DND-41 (cell line): ENCODE data around the gene SPATA3.

ENCODE experiments used
- ATAC-seq: fragments of 200-7000 bp; cut with Tn5 transposase; 3 replicates; pipeline ENCODE4 v1.9.1; 2021; ENCODE audit warnings: low read depth; ENCODE audit not compliant: insufficient read depth
- DNase-seq: peaks from one replicate; pipeline ENCODE4 v3.0.0-alpha.2; 2020
- H2AFZ ChIP-seq: 2 replicates; pipeline ENCODE4 v1.6.0; 2012; ENCODE audit warnings: low read depth, low read length
- H3K27ac ChIP-seq: 2 replicates; pipeline ENCODE4 v1.5.1; 2012; ENCODE audit warnings: low read length, inconsistent platforms
- H3K27me3 ChIP-seq: fragments of 200-600 bp; sonication (generic); 2 replicates; pipeline ENCODE4 v1.6.0; 2012; ENCODE audit warnings: low read length, mild to moderate bottlenecking, inconsistent platforms; ENCODE audit not compliant: insufficient read depth, poor library complexity
- H3K36me3 ChIP-seq: 2 replicates; pipeline ENCODE4 v1.5.1; 2012; ENCODE audit warnings: low read length, inconsistent platforms; ENCODE audit not compliant: insufficient read depth
- H3K4me1 ChIP-seq: 2 replicates; pipeline ENCODE4 v1.5.1; 2012; ENCODE audit warnings: mild to moderate bottlenecking, low read length; ENCODE audit not compliant: insufficient read depth
- H3K4me2 ChIP-seq: 2 replicates; pipeline ENCODE4 v1.6.0; 2012; ENCODE audit warnings: mild to moderate bottlenecking, moderate library complexity, low read length, inconsistent platforms; ENCODE audit not compliant: insufficient read depth
- H3K4me3 ChIP-seq, 2 experiments: fragments of 200-600 bp in 1 of 2; shearing (Covaris generic) in 1 of 2; 2 replicates each; pipeline ENCODE4 v1.5.1; 2012 to 2016; ENCODE audit warnings: inconsistent platforms in 2 of 2, low read length in 2 of 2, mild to moderate bottlenecking in 2 of 2, low read depth in 1 of 2, moderate library complexity in 1 of 2
- H3K79me2 ChIP-seq: 2 replicates; pipeline ENCODE4 v1.6.0; 2012; ENCODE audit warnings: low read length, inconsistent platforms; ENCODE audit not compliant: insufficient read depth
- H3K9ac ChIP-seq: 2 replicates; pipeline ENCODE4 v1.6.0; 2012; ENCODE audit warnings: low read depth, mild to moderate bottlenecking, inconsistent platforms, low read length, moderate library complexity
- H3K9me3 ChIP-seq: 2 replicates; pipeline ENCODE4 v1.5.1; 2012; ENCODE audit warnings: low read length, moderate library complexity, mild to moderate bottlenecking, inconsistent platforms; ENCODE audit not compliant: insufficient read depth, severe bottlenecking
- H4K20me1 ChIP-seq: 2 replicates; pipeline ENCODE4 v1.6.0; 2012; ENCODE audit warnings: low read length; ENCODE audit not compliant: insufficient read depth
- CTCF ChIP-seq: IDR thresholded peaks from 2 replicates; pipeline ENCODE4 v1.5.1; 2012; ENCODE audit warnings: borderline replicate concordance, low read length, moderate library complexity, mild to moderate bottlenecking; ENCODE audit not compliant: poor library complexity, severe bottlenecking; ENCODE audit errors: extremely low read depth
- EZH2 ChIP-seq: IDR thresholded peaks from 3 replicates; pipeline ENCODE4 v1.6.1; 2012; ENCODE audit warnings: borderline replicate concordance, low read depth, mild to moderate bottlenecking, moderate library complexity, low read length, inconsistent platforms; ENCODE audit not compliant: severe bottlenecking

Gene SPATA3

GRCh38 chr2:231037202-231037730 lies 41.3 kb downstream of the SPATA3 start, which contains the start of gene C2orf72:
C2orf72 (plus strand) TSS chr2:231037523; CDS start chr2:231037566, 43 bp downstream.
- H3K4me3 ChIP-seq, result no peak within 1 kb of the TSS
- H2AFZ ChIP-seq, result no peak within 1 kb of the TSS
- H4K20me1 ChIP-seq, result no peaks in the 10 kb centered on the region
- no peaks in the 10 kb centered on the region for H3K36me3 ChIP-seq
- H3K79me2 ChIP-seq, result no peaks in the 10 kb centered on the region
- H3K27me3 ChIP-seq, result peaks cover 10% of the 10 kb centered on the region
- no peaks in the 10 kb centered on the region for H3K9me3 ChIP-seq
- TF ChIP-seq CTCF (no peak), EZH2 (no peak)
- no peak within 1 kb of the TSS for H3K27ac ChIP-seq
- DNase-seq, result no peak
- no peaks in the 10 kb centered on the region for H3K4me1 ChIP-seq
- H3K9ac ChIP-seq, result no peak within 1 kb of the TSS
- ATAC-seq, result no peak
- H3K4me2 ChIP-seq, result no peak within 1 kb of the TSS

- H3K9ac ChIP-seq, result no peak overlapping the region
- TF ChIP-seq CTCF (no peak), EZH2 (no peak)
- peaks cover 10% of the 10 kb centered on the region for H3K27me3 ChIP-seq
- ATAC-seq (no peak), DNase-seq (no peak)
- no peaks in the 10 kb centered on the region for H3K4me1 ChIP-seq
- H3K36me3 ChIP-seq, result no peaks in the 10 kb centered on the region
- H3K79me2 ChIP-seq, result no peaks in the 10 kb centered on the region
- no peak overlapping the region for H3K4me2 ChIP-seq
- H3K4me3 ChIP-seq, result no peak overlapping the region
- H2AFZ ChIP-seq, result no peak overlapping the region
- no peaks in the 10 kb centered on the region for H4K20me1 ChIP-seq
- H3K27ac ChIP-seq, result no peak overlapping the region
- no peaks in the 10 kb centered on the region for H3K9me3 ChIP-seq
Measured at GRCh38 chr2:231037731-231038482, 42.0 kb downstream of the SPATA3 start.

GRCh38 chr2:231038483-231039293 lies 42.8 kb downstream of the SPATA3 start:
- ATAC-seq (no peak), DNase-seq (no peak)
- Histone ChIP-seq H3K4me2 (no peak overlapping the region), H3K36me3 (no peaks in the 10 kb centered on the region), H3K9ac (no peak overlapping the region), H3K27me3 (peaks cover 10% of the 10 kb centered on the region), H3K4me3 (no peak overlapping the region), H3K79me2 (no peaks in the 10 kb centered on the region), H3K9me3 (no peaks in the 10 kb centered on the region), H3K27ac (no peak overlapping the region), H3K4me1 (no peaks in the 10 kb centered on the region), H4K20me1 (no peaks in the 10 kb centered on the region), H2AFZ (no peak overlapping the region)
- TF ChIP-seq EZH2 (no peak), CTCF (no peak)
